Anterior cingulate cortex (tissue), 58 donors: ENCODE results near the gene TBATA.

Experiments
- DNase-seq, 58 donors: peaks; one replicate each; lab custom pipeline; 2025; lab: John Stamatoyannopoulos, UW

The TBATA gene

DNA sequence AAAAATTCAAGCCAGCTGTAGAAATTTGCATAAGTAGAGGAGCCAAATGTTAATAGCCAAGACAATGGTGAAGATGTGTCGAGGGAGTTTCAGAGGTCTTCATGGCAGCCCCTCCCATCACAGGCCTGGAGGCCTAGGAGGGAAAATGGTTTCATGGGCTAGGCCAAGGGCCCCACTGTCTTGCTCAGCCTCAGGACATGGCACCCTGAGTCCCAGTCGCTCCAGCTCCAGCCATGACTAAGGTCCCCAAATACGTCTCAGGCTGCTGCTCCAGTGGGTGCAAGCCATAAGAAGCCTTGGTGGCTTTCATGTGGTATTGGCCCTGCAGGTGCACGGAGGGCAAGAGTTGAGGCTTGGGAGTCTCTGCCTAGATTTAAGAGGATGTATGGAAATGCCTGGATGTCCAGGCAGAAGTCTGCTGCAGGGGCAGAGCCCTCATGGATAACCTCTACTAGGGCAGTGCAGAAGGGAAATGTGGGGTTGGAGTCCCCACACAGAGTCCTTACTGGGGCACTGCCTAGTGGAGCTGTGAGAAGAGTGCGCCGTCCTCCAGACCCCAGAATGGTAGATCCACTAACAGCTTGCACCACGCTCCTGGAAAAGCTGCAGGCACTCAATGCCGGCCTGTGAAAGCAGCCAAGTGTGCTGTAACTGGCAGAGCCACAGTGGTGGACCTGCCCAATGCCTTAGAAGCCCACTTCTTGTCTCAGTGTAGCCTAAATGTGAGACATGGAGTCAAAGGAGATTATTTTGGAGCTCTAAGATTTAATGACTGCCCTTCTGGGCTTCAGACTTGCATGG is 19.2 kb downstream of the TBATA start:
- DNase-seq = no peak

DNA sequence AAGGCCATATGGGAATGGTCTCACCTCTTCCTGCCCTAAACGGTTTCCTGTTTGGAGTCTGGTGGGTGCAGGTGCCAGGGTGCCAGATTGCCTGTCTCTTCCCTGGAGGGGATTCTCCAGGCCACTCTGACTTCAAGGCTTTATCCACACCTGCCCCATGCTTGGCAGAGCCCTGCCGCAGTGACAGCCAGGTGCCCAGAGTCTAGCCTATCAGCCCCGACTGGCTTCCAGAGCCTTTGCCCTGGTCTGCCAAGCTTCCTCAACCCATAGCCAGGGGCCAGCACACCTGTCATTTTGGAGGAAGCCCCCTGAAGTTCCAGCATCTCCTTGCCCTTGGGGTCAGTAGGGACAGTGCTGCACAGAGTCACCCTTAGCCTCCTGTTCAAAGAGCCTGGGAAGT is 21.6 kb downstream of the TBATA start:
- DNase-seq = no peak

DNA sequence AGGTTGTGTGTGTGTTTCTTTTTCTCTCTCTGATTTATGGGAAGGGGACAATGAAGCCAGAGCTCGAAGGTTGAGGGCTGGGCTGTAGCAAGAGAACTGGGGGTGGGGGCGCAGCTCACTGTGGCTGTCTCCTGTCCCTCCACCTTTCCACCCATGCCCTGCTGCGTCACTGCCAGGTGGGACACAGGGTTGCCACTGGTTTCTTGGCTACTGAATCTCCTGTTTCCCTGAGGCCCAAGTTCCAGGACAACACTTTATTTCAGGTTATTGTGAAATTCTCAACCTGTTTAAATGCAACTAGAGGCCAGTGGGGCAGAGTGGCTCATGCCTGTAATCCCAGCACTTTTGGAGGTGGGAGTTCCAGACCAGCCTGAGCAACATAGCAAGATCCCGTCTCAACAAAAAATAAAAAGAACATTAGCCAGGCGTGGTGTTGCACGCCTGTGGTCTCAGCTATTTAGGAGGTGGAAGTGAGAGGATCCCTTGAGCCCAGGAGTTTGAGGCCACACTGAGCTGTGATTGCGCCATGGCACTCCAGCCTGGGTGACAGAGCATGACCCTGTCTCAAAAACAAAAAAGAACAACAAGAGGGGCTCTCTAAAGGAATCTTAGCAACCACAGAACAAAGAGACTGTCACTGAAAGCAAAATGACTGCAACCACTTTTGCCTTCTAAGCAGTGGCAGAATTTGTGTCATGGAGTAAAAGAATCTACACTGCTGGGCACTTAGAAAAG is 22.6 kb downstream of the TBATA start:
- DNase-seq = no peak

DNA sequence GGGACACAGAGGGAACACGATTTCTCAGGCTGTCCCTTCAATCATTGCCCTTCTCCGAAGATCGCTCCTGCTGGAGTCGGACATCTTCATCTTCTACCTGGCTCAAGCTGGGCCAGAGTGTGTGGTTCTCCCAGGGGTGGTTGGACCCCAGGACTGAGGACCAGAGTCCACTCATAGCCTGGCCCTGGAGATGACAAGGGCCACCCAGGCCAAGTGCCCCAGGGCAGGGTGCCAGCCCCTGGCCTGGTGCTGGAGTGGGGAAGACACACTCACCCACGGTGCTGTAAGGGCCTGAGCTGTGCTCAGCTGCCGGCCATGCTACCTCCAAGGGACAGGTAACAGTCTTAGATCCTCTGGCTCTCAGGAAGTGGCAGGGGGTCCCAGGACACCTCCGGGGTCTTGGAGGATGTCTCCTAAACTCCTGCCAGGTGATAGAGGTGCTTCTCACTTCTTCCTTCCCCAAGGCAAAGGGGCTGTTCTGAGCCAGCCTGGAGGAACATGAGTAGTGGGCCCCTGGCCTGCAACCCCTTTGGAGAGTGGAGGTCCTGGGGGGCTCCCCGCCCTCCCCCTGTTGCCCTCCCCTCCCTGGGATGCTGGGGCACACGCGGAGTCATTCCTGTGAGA is 23.3 kb downstream of the TBATA start:
- no peak for DNase-seq

DNA sequence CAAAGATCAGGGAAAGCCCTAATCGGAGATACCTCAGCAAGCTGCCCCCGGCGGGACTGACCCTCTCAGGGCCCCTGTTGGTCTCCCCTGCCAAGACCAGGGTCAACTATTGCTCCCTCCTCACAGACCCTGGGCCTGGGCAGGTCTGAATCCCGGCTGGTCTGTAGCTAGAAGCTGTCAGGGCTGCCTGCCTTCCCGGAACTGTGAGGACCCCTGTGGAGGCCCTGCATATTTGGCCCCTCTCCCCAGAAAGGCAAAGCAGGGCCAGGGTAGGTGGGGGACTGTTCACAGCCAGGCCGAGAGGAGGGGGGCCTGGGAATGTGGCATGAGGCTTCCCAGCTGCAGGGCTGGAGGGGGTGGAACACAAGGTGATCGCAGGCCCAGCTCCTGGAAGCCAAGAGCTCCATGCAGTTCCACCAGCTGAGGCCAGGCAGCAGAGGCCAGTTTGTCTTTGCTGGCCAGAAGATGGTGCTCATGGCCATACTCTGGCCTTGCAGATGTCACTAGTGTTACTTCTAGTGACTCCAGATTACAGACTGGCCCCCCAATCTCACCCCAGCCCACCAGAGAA is 24.1 kb downstream of the TBATA start:
- peak in 5 of 58 donors; percentile 11 to 27 (median 12) for DNase-seq

DNA sequence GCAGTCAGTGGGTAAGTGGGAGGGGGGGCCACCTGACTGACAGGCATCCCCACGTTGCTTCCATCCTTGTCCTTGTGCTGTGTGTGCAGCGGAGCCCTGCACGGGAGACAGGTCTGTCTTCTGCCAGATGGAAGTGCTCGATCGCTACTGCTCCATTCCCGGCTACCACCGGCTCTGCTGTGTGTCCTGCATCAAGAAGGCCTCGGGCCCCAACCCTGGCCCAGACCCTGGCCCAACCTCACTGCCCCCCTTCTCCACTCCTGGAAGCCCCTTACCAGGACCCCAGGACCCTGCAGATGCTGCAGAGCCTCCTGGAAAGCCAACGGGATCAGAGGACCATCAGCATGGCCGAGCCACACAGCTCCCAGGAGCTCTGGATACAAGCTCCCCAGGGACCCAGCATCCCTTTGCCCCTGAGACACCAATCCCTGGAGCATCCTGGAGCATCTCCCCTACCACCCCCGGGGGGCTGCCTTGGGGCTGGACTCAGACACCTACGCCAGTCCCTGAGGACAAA is 24.8 kb downstream of the TBATA start:
- DNase-seq = no peak

DNA sequence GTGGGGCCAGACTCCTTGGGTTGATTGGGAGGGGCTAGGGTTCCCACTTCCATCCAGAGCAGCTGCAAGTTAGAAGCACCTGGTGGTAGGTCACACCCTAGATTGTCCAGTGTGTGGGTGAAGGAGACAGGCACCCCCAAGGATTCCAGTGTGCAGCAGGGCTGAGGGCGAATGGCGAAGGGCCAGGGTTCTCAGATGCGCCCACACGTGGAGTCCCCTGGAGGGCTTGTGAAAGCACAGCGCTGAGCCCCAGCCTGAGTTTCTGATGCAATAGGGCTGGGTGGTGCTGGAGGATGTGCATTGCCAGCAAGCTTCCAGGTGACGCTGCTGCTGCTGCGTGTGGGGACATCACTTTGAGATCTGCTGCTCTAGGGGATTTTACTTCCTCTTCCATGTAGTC is 25.4 kb downstream of the TBATA start:
- no peak for DNase-seq

DNA sequence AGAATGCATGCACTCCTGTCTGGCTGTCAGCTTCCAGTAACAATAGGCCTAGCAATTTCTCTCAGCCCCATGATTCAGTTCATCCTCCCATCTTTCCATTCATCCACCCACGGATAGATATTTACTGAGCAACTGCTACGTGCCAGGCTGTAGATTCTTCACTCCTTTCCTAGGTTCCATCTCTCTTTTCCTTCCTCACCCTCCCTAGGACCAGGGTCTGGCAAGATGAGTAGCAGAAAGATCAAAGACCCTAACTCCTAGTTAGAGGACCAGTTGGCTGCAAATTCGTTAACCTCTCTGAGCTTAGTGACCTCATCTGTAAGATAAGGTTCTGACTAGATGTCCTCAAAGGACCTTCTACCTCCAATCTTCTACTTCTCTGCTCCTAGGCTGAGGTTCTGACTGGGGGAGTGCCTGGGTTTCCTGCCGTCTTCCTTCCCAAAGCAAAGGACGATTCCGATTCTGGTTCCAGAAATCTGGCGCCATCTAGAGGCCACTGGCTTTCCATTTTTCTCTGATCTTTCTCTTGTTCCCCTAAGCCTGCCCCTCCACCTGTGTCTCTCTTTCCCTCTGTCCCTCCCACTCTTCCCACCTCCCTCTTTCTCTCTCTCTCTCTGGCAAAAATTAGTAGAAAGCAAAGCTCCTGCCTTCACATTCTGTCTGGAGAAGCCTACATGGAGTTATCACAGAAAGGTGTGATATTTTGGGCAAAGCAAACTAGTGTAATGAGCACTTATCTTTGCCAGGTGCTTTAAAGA is 26.2 kb downstream of the TBATA start:
- DNase-seq = peak in 53 of 58 donors; percentile 7 to 82 (median 51)

DNA sequence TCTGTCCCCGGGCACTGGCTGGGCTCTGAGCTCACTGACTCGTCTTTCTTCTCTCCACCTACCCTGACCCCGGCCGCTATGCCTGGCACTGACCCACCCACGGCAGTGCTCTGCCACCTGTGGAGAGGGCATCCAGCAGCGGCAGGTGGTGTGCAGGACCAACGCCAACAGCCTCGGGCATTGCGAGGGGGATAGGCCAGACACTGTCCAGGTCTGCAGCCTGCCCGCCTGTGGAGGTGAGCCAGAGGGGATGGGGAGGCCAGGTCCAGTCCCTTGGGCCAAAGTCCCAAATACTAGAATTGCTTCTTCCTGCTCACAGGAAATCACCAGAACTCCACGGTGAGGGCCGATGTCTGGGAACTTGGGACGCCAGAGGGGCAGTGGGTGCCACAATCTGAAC is 27.3 kb downstream of the TBATA start:
- no peak for DNase-seq

DNA sequence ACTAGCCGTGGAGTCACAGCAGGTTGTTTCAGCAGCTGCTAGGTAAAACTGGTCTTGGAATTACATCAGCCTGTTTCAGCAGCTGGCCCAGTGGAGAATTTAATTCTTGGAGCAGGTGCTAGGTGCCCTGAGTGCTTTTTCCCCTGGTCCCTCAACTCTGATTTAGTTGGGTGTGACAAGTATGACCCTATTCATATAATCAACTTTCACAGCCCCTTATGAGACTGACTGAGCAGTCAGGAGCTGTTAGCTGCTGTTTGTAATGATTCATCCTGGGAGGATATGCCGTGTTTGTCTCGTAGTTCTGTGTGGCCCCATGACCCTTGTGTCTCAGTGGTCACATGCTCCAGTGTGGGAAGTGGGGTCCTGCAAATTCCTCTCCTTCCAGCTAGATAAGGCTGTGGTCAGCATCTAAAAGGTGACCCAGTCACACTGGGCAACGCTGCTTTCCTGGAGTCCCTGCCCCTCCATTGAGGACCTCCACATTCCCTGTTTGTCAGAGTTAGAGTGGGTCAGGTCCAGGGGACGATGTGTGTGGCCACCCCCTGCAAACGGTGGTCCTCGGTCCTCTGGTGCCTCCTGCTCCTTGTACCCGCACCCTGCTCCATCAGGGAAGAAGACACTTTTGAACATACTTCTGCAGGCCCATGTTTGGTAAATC is 28.3 kb downstream of the TBATA start:
- DNase-seq = no peak

DNA sequence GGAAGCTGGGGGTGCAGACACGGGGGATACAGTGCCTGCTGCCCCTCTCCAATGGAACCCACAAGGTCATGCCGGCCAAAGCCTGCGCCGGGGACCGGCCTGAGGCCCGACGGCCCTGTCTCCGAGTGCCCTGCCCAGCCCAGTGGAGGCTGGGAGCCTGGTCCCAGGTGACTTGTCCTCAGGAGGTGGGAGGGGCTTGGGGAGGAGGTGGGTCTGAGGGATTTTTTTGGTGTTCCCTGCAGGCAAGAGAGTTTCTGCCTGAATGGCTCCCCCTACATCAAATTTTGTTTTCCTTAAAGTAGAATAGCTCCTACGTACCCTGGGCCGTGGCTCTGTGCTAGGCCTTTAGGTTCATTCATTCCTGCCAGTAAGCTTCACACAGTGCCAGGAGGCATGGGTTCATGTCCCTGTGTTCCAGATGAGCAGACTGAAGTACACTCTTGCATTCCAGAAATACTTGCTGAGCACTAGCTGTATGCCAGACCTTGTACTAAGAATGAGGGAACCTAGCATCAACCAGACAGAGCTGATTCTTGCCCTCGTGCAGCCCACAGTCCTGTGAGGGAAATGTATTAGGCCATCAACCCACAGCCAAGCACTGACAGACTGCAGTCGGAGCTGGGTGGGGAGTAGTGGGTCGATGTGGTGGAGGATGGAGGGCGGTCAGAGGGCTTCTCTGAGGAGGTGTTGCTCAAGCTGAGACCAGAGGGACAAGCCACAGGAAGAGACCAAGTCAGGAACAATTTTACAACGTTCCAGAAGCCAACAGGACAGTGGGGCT is 31.1 kb downstream of the TBATA start:
- DNase-seq = no peak

DNA sequence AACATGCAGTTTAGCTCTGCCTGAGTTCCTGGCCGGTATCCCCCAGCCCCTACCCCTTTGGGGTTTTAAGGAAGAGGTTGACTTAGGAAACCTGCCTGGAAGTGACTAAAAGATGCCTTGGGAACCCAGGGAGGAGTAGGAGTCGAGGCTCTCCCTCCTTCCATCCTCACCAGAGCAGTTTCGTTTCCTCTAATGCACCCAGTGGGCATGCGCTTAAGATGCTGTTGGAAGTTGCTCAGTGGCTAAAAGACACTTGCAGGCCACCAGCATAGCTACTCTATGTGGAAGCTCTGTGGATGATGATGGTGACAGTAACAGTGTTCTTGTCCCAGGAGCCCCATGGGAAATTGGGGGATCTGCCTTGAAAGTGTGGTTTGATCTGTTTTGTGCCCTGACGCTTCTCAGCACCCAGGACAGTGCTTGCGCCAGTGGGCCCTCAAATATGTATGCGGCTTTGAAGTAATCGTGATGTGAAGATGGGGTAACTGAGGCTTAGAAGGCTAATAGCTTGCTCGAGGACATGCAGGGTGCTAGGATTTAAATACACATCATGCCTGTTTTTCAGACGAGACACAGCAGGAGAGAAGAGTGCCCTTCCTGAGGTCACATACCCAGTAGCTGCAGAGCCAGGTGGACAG is 32.0 kb downstream of the TBATA start:
- DNase-seq = peak in 4 of 58 donors; percentile 5 to 14 (median 8)

DNA sequence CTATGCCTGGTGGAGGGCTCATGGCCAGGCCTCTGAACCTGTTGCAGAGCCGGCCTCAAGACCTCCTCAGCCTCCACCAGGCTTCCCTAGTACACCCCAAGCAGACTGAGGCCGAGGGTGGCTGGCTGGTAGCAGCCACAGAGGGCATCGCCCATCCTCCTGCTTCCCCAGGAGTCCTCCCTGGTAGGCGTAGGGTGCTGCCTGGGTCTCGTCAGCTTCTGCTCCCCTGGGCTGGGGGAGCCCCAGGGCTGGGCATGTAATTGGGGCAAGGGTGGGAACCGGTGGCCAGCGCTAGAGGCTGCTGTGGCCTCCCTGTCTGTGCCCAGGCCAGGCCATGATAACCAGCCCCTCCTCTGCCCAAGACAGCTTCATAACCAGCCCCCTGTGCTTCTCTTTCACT is 32.6 kb downstream of the TBATA start:
- DNase-seq = no peak

DNA sequence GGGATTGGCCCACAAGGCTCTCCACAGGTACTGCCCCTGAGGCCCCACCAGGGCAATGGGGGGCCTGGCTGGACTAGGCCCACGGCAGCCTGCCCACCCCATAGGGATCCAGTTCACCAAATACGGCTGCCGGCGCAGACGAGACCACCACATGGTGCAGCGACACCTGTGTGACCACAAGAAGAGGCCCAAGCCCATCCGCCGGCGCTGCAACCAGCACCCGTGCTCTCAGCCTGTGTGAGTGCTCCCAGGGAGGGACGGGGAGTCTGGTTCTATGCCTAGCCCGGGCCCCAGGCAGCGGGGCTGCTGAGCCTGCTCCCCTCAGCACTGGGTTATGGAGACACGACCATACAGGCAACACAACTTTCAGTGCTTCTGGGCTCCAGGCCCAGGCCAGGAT is 33.2 kb downstream of the TBATA start:
- no peak for DNase-seq

DNA sequence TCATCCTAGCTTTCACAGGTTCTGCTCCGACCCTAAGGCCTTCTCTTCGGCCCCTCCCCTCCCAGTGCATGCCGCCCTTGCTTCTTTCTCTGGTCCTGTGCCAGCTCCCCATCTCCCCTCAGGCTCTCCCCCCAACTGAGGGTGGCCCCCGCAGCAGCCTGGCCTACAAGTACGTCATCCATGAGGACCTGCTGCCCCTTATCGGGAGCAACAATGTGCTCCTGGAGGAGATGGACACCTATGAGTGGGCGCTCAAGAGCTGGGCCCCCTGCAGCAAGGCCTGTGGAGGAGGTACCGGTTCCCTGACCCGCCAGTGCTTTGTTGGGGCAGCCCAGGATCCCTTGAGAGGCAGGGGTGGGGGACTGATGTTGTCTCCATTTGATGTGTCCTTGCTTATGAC is 33.8 kb downstream of the TBATA start:
- no peak for DNase-seq

DNA sequence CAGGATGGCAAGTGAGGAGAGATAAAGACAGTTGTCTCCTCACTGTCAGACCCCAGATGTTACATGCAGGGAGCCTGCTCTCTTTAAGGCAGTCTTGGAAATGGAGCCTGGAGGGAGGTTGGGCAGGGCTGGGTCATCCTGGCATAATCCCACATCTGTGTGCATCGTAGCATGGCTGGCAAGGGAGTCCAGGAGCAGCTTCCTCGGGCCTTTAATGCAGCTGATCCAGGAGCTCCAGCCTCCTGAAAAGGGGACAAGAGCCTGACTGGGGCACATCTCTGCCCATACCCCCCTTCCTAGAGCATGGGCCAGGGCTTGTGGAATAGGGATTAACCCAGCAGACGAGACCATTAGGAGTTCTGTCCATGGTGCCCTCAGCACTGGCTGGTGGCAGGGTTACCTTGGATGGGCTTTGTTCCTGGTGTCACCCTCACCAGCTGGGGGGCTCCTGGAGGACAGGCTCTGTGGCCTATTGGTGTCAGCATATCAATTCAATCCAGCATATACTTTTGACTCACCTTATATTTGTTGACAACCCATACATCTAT is 34.9 kb downstream of the TBATA start:
- no peak for DNase-seq

DNA sequence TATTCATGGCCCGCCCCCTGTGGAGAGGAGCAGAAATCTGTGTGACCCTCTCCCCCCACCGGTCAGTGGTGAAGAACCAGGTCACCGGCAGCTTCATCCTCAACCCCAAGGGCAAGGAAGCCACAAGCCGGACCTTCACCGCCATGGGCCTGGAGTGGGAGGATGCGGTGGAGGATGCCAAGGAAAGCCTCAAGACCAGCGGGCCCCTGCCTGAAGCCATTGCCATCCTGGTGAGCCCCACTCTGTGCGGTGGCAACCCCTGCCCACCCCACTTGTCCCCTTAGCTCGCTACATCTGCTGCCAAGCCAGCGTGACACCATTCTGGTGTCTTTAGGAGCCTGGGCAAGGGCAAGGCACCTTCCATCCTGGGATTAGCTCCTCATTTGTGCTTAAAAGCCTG is 35.4 kb downstream of the TBATA start:
- DNase-seq = no peak
